AG09309 (cell line): ENCODE data around the gene HMGCL.
A peak's percentile ranks its signal among the peaks of the same experiment; 100 is the strongest.
"Not testable (repeated sequence)": the region's sequence is repeated elsewhere in the genome, so short reads cannot be mapped to it uniquely, and the experiment has no call there.

Experiments used
- DNase-seq: peaks from one replicate; pipeline ENCODE4 v3.0.0-alpha.2; 2010; ENCODE audit warnings: low read depth
- H3K4me3 ChIP-seq: 2 replicates; pipeline ENCODE4 v1.5.1; 2011; ENCODE audit warnings: mild to moderate bottlenecking, low read depth, low read length, moderate library complexity; ENCODE audit not compliant: control insufficient read depth
- CTCF ChIP-seq: IDR thresholded peaks from 2 replicates; pipeline ENCODE4 v1.5.1; 2011; ENCODE audit warnings: mild to moderate bottlenecking, low read depth, low read length, inconsistent platforms; ENCODE audit not compliant: insufficient read depth, control insufficient read depth; ENCODE audit errors: missing control alignments

HMGCL gene

GRCh38 chr1:23799255-23799569, 26.0 kb downstream of the HMGCL start:
- no peak for DNase-seq
- no peak for TF ChIP-seq CTCF
- peak overlapping the region; percentile 82 for H3K4me3 ChIP-seq

- TF ChIP-seq CTCF = no peak
- no peak for DNase-seq
- H3K4me3 ChIP-seq = no peak overlapping the region
These were observed 26.5 kb downstream of the HMGCL start for GRCh38 chr1:23798662-23799142.

DNA sequence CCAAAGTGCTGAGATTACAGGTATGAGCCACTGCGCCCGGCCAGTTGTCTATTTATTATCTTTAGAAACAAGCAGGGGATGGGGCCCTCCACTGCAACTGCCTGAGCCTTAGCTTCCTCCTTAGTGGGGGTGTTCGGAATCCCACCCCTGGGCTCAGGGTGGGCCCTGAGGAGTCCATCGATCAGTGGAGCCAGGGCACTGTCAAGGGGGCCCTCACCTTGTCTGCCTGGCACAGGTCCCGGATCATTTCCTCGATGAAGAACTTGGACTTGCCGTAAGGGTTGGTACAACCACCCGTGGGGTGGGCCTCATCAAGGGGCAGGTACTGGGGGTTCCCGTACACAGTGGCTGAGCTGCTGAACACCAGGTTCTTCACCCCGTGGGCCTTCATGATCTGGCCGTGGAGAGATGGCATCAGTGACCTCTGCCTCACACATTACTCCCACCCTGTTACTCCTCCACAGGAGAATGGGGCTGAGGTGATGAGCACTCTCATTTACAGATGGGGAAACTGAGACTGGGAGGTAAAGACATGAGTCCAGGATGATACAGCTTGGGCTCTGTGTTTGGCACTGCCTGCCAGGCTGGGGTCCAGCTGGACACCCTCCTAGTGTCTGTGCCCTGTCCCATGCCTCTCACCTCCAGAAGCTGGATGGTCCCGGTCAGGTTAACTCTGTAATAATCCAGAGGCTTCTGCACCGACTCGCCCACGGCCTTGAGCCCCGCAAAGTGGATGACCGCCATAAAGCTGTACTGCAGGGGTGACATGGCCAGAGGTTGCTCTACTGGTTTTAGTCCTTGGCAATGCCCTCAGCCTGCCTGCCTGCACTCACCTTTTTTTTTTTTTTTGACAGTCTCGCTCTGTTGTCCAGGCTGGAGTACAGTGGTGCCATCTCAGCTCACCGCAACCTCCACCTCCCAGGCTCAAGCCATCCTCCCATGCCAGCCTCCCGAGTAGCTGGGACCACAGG, 27.5 kb downstream of the HMGCL start:
- DNase-seq = no peak
- no peak for TF ChIP-seq CTCF

DNA sequence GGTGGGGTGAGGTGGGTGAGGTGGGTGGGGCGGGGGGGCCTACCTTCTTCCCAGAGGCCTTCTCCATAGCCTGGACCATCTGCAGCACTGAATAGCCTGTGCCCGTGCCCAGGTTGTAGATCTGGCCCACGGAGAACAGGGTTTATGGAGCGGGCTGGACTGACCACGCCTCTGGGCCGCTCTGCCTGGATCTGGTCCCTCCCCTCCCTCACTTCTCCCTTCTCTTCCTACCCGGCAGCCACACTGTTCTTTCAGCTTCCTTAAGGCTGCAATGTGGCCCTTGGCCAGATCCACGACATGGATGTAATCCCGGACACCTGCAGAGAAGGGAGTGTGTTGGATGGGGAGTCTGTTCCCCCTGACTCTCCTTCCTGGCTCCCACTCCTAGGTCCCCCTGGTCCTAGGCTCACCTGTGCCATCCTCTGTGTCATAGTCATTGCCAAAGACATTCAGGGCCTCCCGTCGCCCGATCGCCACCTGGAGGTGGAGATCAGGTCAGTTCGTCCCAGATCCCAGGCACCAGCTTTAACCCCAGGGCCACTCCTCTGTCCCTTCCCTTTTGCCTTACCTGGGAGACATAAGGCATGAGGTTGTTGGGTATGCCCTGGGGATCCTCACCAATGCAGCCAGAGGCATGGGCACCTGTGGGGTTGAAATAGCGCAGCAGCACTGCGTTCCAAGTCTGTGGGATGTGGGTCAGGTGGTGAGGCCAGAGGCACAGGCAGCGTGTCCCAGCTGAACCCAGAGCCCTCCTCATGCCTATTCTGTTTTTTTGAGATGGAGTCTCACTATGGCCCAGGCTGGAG, 28.6 kb downstream of the HMGCL start:
- H3K4me3 ChIP-seq = no peak overlapping the region
- no peak for TF ChIP-seq CTCF
- DNase-seq = no peak

More for the DNA sequence above, 27.5 kb downstream of the HMGCL start:
- H3K4me3 ChIP-seq = no peak overlapping the region

DNA sequence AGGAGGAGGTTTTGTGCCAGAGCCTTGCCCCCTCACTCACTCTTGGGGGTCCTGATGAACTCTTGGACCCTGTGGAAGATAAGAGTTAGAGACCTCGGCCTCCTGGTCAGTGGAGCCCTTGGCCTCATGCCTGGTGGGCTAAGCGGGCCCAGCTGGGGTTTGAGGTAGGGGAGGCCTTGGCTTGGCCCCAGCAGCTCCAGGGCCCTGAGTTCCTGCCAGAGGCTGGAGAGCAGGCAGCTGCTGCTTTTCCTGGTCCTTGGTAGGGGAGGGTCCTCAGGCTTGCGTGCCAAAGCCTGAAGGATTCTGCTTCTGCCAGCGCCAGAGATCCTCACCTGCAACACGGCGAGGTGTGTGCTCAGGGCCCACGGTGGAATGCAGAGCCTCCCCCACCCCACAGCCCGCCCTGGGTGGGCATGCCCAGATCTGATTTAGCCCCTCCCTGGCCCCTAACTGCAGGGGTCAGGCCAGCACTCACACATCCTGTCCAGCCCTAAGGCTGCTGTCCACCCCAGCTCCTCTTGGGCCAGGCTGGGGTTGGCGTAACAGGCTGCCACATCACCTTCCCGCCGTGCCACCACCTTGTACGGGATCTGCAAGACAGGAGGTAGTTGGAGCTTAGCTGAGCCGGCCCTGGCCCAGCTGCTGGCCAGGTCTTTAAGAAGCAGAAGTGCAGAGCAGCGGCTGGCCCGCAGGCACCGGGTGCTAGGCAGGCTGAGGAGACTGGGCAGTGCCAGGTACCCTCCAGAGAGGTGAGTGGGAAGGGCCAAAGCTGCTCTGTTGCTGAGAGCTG, 29.4 kb downstream of the HMGCL start:
- no peak for TF ChIP-seq CTCF

GRCh38 chr1:23794732-23795182, 30.5 kb downstream of the HMGCL start:
- H3K4me3 ChIP-seq, DNase-seq: not testable (repeated sequence)

More for the DNA sequence above, 29.4 kb downstream of the HMGCL start:
- no peak overlapping the region for H3K4me3 ChIP-seq
- no peak for DNase-seq
